Stimulated activated CD4-positive, alpha-beta T cell treated with anti-CD3 and anti-CD28 coated beads, Interleukin-1b, Interleukin-23, amount 100 ng/mL, for 4 hours (primary cell): ENCODE results near the gene CCDC69.
"Not testable (repeated sequence)": the region's sequence is repeated elsewhere in the genome, so short reads cannot be mapped to it uniquely, and the experiment has no call there.

Source experiments
- DNase-seq, 2 donors: peaks; one replicate each; pipeline ENCODE4 v3.0.0-alpha.2; 2020; ENCODE audit warnings: low read depth in 2 of 2

Gene CCDC69

GRCh38 chr5:151223447-151224264 is at the start of gene CCDC69:
CCDC69 (minus strand) TSS chr5:151224092; CDS start chr5:151223970, 122 bp downstream.
- peak in 1 of 2 donors; percentile 57 for DNase-seq

- no peak for DNase-seq
Measured at GRCh38 chr5:151271336-151271735, 47.4 kb upstream of the CCDC69 start.

GRCh38 chr5:151270599-151270998 is 46.7 kb upstream of the CCDC69 start:
- no peak for DNase-seq

GRCh38 chr5:151267491-151268260 is 43.8 kb upstream of the CCDC69 start:
- DNase-seq, result no peak

GRCh38 chr5:151264113-151264512 is 40.2 kb upstream of the CCDC69 start:
- DNase-seq, result no peak

- DNase-seq, result no peak
Measured at GRCh38 chr5:151262532-151262931, 38.6 kb upstream of the CCDC69 start.

GRCh38 chr5:151259931-151260330 is 36.0 kb upstream of the CCDC69 start:
- no peak for DNase-seq

- no peak for DNase-seq
Measured at GRCh38 chr5:151258816-151259215, 34.9 kb upstream of the CCDC69 start.

- no peak for DNase-seq
Measured at GRCh38 chr5:151258201-151258611, 34.3 kb upstream of the CCDC69 start.

GRCh38 chr5:151257731-151258181 is 33.9 kb upstream of the CCDC69 start:
- no peak for DNase-seq

- no peak for DNase-seq
Measured at GRCh38 chr5:151255621-151256286, 31.9 kb upstream of the CCDC69 start.

- not testable (repeated sequence) for DNase-seq
Measured at GRCh38 chr5:151254990-151255389, 31.1 kb upstream of the CCDC69 start.

GRCh38 chr5:151254556-151254955 is 30.7 kb upstream of the CCDC69 start:
- DNase-seq, result no peak

GRCh38 chr5:151253605-151253950 is 29.7 kb upstream of the CCDC69 start:
- no peak for DNase-seq

- DNase-seq, result peak; percentile 98
Measured at GRCh38 chr5:151252762-151253604, 29.1 kb upstream of the CCDC69 start, which contains the start of gene GM2A. GM2A (plus strand) TSS chr5:151253185; CDS start chr5:151253217, 32 bp downstream.

- DNase-seq, result no peak
Measured at GRCh38 chr5:151251621-151252020, 27.7 kb upstream of the CCDC69 start.

- no peak for DNase-seq
Measured at GRCh38 chr5:151251001-151251551, 27.2 kb upstream of the CCDC69 start.

GRCh38 chr5:151250346-151251000 is 26.6 kb upstream of the CCDC69 start:
- no peak for DNase-seq

GRCh38 chr5:151249281-151249680 is 25.4 kb upstream of the CCDC69 start:
- no peak for DNase-seq

GRCh38 chr5:151248651-151249050 is 24.8 kb upstream of the CCDC69 start:
- no peak for DNase-seq
